HL-60/S4 treated with phorbol 12-myristate 13-acetate at 8.2 ng/mL for 4 days and 3 days (cell line): ENCODE data around the gene LONP1.
"Not testable (repeated sequence)": the region's sequence is repeated elsewhere in the genome, so short reads cannot be mapped to it uniquely, and the experiment has no call there.

Experiments
- in situ Hi-C: fragments of 300-500 bp; cut with MboI; formaldehyde crosslinking; loops from 2 replicates; pipeline ENCODE4 v1.15.0; 2022; ENCODE audit warnings: low sequenced_read_pairs

The LONP1 gene

GRCh38 chr19:5711713-5712161 lies 8.2 kb downstream of the LONP1 start:
- in situ Hi-C loops, result no loop called here

GRCh38 chr19:5711025-5711424 lies 8.9 kb downstream of the LONP1 start:
- in situ Hi-C loops, result no loop called here

GRCh38 chr19:5707576-5708575 lies 12.1 kb downstream of the LONP1 start:
- in situ Hi-C loops, result no loop called here

- in situ Hi-C loops, result no loop called here
Observed at GRCh38 chr19:5706876-5707573, 12.9 kb downstream of the LONP1 start.

- in situ Hi-C loops, result no loop called here
Observed at GRCh38 chr19:5705552-5705951, 14.4 kb downstream of the LONP1 start.

GRCh38 chr19:5703819-5704818 lies 15.8 kb downstream of the LONP1 start:
- in situ Hi-C loops, result no loop called here

GRCh38 chr19:5702053-5702410 lies 17.9 kb downstream of the LONP1 start:
- in situ Hi-C loops, result not testable (repeated sequence)

GRCh38 chr19:5700455-5701092 lies 19.4 kb downstream of the LONP1 start:
- in situ Hi-C loops, result no loop called here

GRCh38 chr19:5698635-5699422 lies 21.1 kb downstream of the LONP1 start:
- in situ Hi-C loops, result no loop called here

- in situ Hi-C loops, result no loop called here
Observed at GRCh38 chr19:5697890-5698634, 21.9 kb downstream of the LONP1 start.

GRCh38 chr19:5697022-5697889 lies 22.7 kb downstream of the LONP1 start:
- in situ Hi-C loops, result no loop called here

GRCh38 chr19:5696196-5697021 lies 23.5 kb downstream of the LONP1 start:
- in situ Hi-C loops, result no loop called here

- in situ Hi-C loops, result no loop called here
Observed at GRCh38 chr19:5695649-5696195, 24.2 kb downstream of the LONP1 start.

GRCh38 chr19:5694956-5695648 lies 24.8 kb downstream of the LONP1 start:
- in situ Hi-C loops, result no loop called here

GRCh38 chr19:5694167-5694955 lies 25.6 kb downstream of the LONP1 start:
- in situ Hi-C loops, result no loop called here
